Common myeloid progenitor, CD34-positive (primary cell): Measurements from ENCODE around the gene HAVCR1.

Experiments
- CTCF ChIA-PET: fragments of 350-600 bp; sonication (Branson Sonifier 250); formaldehyde crosslinking; loops from one replicate; lab custom pipeline; 2021; ENCODE audit warnings: antibody characterized with exemption; lab: Charles Lee
- POLR2A ChIA-PET: fragments of 350-600 bp; sonication (Branson Sonifier 250); formaldehyde crosslinking; loops from one replicate; lab custom pipeline; 2021; ENCODE audit warnings: antibody characterized with exemption; lab: Charles Lee
- DNase-seq, 3 donors: peaks; one replicate each; pipeline versions ENCODE4 v3.0.0 to v3.0.0-alpha.2; 2013
- H3K27ac ChIP-seq, 2 experiments: 1 replicate in 1 of 2; 2 replicates in 1 of 2; pipeline ENCODE4 v1.7.0; 2013; ENCODE audit warnings: inconsistent platforms in 2 of 2, low read length in 2 of 2, mild to moderate bottlenecking in 2 of 2, low read depth in 1 of 2, moderate library complexity in 1 of 2; ENCODE audit not compliant: severe bottlenecking in 2 of 2, insufficient read depth in 1 of 2, poor library complexity in 1 of 2
- H3K27me3 ChIP-seq, 5 experiments: replicated peaks in 2 of 5; 1 replicate in 3 of 5; 2 replicates in 2 of 5; pipeline versions ENCODE4 v1.6.1 to v1.7.0; 2013; ENCODE audit warnings: low read length in 4 of 5, mild to moderate bottlenecking in 2 of 5, moderate library complexity in 2 of 5, inconsistent platforms in 1 of 5; ENCODE audit not compliant: insufficient read depth in 5 of 5, control insufficient read depth in 4 of 5
- H3K36me3 ChIP-seq, 4 experiments: 1 replicate in 2 of 4; 2 replicates in 2 of 4; pipeline versions ENCODE4 v1.6.1 to v1.7.0; 2013; ENCODE audit warnings: low read length in 3 of 4, control low read depth in 1 of 4, mild to moderate bottlenecking in 1 of 4; ENCODE audit not compliant: control insufficient read depth in 4 of 4, insufficient read depth in 4 of 4
- H3K4me1 ChIP-seq, 4 experiments: 1 replicate in 3 of 4; 2 replicates in 1 of 4; pipeline versions ENCODE4 v1.6.1 to v1.7.1; 2013; ENCODE audit warnings: low read length in 3 of 4, mild to moderate bottlenecking in 3 of 4, control low read depth in 1 of 4, inconsistent platforms in 1 of 4, moderate library complexity in 1 of 4; ENCODE audit not compliant: control insufficient read depth in 4 of 4, insufficient read depth in 4 of 4; ENCODE audit errors: control extremely low read depth in 1 of 4
- H3K4me3 ChIP-seq, 7 experiments: 1 replicate in 4 of 7; 2 replicates in 3 of 7; pipeline versions ENCODE4 v1.5.1 to v1.7.0; 2013; ENCODE audit warnings: mild to moderate bottlenecking in 7 of 7, low read length in 6 of 7, moderate library complexity in 6 of 7, inconsistent platforms in 2 of 7, low read depth in 2 of 7, control low read depth in 1 of 7; ENCODE audit not compliant: insufficient read depth in 4 of 7, control insufficient read depth in 1 of 7; ENCODE audit errors: extremely low read depth in 1 of 7
- H3K9me3 ChIP-seq, 5 experiments: 1 replicate in 4 of 5; 2 replicates in 1 of 5; pipeline versions ENCODE4 v1.6.1 to v1.7.1; 2013; ENCODE audit warnings: low read length in 4 of 5, mild to moderate bottlenecking in 2 of 5, inconsistent platforms in 1 of 5, low read depth in 1 of 5, moderate library complexity in 1 of 5; ENCODE audit not compliant: control insufficient read depth in 4 of 5, insufficient read depth in 2 of 5; ENCODE audit errors: control extremely low read depth in 1 of 5
- WGBS: methylation state at CpG from one replicate; pipeline ENCODE4 v1.1.5; 2013; ENCODE audit not compliant: insufficient coverage; 5-methylcytosine and 5-hydroxymethylcytosine counted together

HAVCR1 gene

GRCh38 chr5:157085930-157086329, 27.0 kb upstream of the HAVCR1 start:
- H3K9me3 ChIP-seq, result no peaks in the 10 kb centered on the region
- H3K4me3 ChIP-seq, result no peak overlapping the region
- ChIA-PET CTCF (no interaction called here), POLR2A (no interaction called here)
- 97% methylated on average over 3 of the region's 4 CpGs for WGBS
- H3K27me3 ChIP-seq, result no peaks in the 10 kb centered on the region
- no peaks in the 10 kb centered on the region for H3K4me1 ChIP-seq
- no peak for DNase-seq
- H3K36me3 ChIP-seq, result peaks cover 0 to 38% (median 4%) of the 10 kb centered on the region in 4 experiments
- H3K27ac ChIP-seq, result no peak overlapping the region

DNA sequence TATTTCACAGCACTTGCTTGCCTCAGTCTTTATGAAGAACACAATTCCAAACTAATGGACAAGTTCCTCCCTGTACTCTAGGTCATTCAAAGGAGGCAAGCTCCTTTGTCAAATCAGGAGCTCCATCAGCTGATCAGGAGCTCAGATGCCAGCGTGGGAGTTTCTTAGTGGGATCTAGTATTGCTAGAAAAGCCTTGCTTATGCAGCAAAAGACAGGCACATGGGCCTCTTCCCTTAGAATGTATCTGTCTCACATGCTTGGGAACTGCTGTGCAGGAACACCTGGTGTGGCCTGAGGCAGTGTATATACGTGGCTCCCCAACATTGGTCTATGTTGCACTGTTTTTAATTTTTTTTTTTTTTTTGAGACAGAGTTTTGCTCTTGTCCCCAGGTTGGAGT, 21.4 kb upstream of the HAVCR1 start:
- CTCF ChIA-PET, result no interaction called here
- 89% methylated on average over 1 of the region's 2 CpGs for WGBS
- POLR2A ChIA-PET, result no interaction called here

DNA sequence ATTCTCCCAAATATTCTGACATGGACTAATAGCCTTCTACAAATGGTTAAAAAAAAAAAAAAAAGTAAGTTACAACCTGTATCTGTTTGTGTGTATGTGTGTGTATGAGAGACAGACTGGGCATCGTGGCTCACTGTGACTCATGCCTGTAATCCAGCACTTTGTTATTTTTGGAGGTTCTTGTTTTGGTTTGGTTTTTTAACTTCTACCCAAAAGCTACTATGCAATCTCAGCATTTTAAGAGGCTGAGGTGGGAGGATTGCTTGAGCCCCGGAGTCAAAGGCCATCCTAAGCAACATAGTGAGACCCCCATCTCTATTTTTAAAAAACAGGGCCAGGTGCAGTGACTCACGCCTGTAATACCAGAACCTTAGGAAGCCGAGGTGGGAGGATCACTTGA, 17.6 kb upstream of the HAVCR1 start:
- no peak overlapping the region for H3K4me3 ChIP-seq
- H3K27me3 ChIP-seq, result no peaks in the 10 kb centered on the region
- no peak overlapping the region for H3K27ac ChIP-seq
- H3K36me3 ChIP-seq, result no peaks in the 10 kb centered on the region
- no peaks in the 10 kb centered on the region for H3K4me1 ChIP-seq
- no peaks in the 10 kb centered on the region for H3K9me3 ChIP-seq
- no peak for DNase-seq
- CTCF ChIA-PET, result interaction anchor here (1.4 kb wide), 1 partner anchor 13 kb away, joined by 3 read pairs; no protein-coding TSS in a partner anchor
- POLR2A ChIA-PET, result no interaction called here
- 100% methylated on average over 2 of the region's 4 CpGs for whole genome bisulfite sequencing

More for the DNA sequence above, 21.4 kb upstream of the HAVCR1 start:
- no peak for DNase-seq
- no peak overlapping the region for H3K4me3 ChIP-seq
- no peaks in the 10 kb centered on the region for H3K36me3 ChIP-seq
- no peaks in the 10 kb centered on the region for H3K9me3 ChIP-seq
- no peaks in the 10 kb centered on the region for H3K27me3 ChIP-seq
- no peaks in the 10 kb centered on the region for H3K4me1 ChIP-seq
- no peak overlapping the region for H3K27ac ChIP-seq

GRCh38 chr5:157072508-157072907, 13.6 kb upstream of the HAVCR1 start:
- Histone ChIP-seq H3K36me3 (no peaks in the 10 kb centered on the region), H3K4me3 (no peak overlapping the region), H3K27me3 (no peaks in the 10 kb centered on the region), H3K9me3 (no peaks in the 10 kb centered on the region), H3K27ac (no peak overlapping the region), H3K4me1 (no peaks in the 10 kb centered on the region)
- ChIA-PET CTCF (no interaction called here), POLR2A (no interaction called here)
- WGBS, result 83% methylated on average over 2 of the region's 3 CpGs
- DNase-seq, result no peak

GRCh38 chr5:157069949-157070348, 11.0 kb upstream of the HAVCR1 start:
- H3K9me3 ChIP-seq, result no peaks in the 10 kb centered on the region
- POLR2A ChIA-PET, result no interaction called here
- H3K27ac ChIP-seq, result no peak overlapping the region
- no peaks in the 10 kb centered on the region for H3K27me3 ChIP-seq
- H3K4me1 ChIP-seq, result no peaks in the 10 kb centered on the region
- DNase-seq, result no peak
- CTCF ChIA-PET, result interaction anchor here (0.6 kb wide), 1 partner anchor 45 kb away, joined by 5 read pairs; no protein-coding TSS in a partner anchor
- H3K36me3 ChIP-seq, result no peaks in the 10 kb centered on the region
- WGBS, result 97% methylated on average over 3 of the region's 3 CpGs
- H3K4me3 ChIP-seq, result no peak overlapping the region

GRCh38 chr5:157068785-157069184, 9.9 kb upstream of the HAVCR1 start:
- no peak for DNase-seq
- no peaks in the 10 kb centered on the region for H3K9me3 ChIP-seq
- H3K4me3 ChIP-seq, result no peak overlapping the region
- no peak overlapping the region for H3K27ac ChIP-seq
- H3K36me3 ChIP-seq, result no peaks in the 10 kb centered on the region
- no peaks in the 10 kb centered on the region for H3K27me3 ChIP-seq
- WGBS, result 100% methylated on average over 1 of the region's 5 CpGs
- CTCF ChIA-PET, result no interaction called here
- H3K4me1 ChIP-seq, result no peaks in the 10 kb centered on the region
- POLR2A ChIA-PET, result no interaction called here

DNA sequence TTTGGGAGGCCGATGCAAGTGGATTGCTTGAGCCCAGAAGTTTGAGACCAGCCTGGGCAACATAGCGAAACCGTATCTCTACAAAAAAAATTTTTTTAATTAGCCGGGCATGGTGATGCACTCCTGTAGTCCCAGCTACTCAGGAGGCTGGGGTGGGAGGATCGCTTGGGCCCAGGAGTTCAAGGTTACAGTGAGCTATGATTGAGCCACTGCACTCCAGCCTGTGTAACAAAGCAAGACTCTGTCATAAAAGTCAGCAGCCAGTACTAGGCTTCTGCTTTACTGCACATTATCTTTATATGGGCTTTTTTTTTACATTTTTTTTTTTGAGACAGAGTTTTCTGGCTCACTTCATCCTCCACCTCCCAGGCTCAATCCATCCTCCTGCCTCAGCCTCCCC, 9.4 kb upstream of the HAVCR1 start:
- no peak for DNase-seq
- CTCF ChIA-PET, result no interaction called here
- Histone ChIP-seq H3K36me3 (no peaks in the 10 kb centered on the region), H3K27me3 (no peaks in the 10 kb centered on the region), H3K9me3 (no peaks in the 10 kb centered on the region), H3K4me3 (no peak overlapping the region), H3K4me1 (no peaks in the 10 kb centered on the region), H3K27ac (no peak overlapping the region)
- 98% methylated on average over 5 of the region's 5 CpGs for WGBS
- POLR2A ChIA-PET, result no interaction called here
